Measurements from ENCODE around the gene APH1B.

GRCh38 chr15:63318344-63318743 is 40.9 kb downstream of the APH1B start:
- TF ChIP-seq CHD1 (IDR thresholded peaks at IDR 0.05; ENCODE audit: low read depth, low read length) (no peak), CTCF (conservative IDR thresholded peaks at IDR 0.05; ENCODE audit: low read depth, low read length) (no peak), POLR2A (IDR thresholded peaks at IDR 0.05; ENCODE audit: low read depth, low read length) (no peak), MAZ (IDR thresholded peaks at IDR 0.05; ENCODE audit: borderline replicate concordance, low read depth, low read length) (no peak), SMC3 (IDR thresholded peaks at IDR 0.05; ENCODE audit: low read depth, low read length) (no peak), FOS (IDR thresholded peaks at IDR 0.05; ENCODE audit: low read depth, low read length) (no peak), USF2 (IDR thresholded peaks at IDR 0.05; ENCODE audit: low read depth, low read length) (no peak), RFX5 (IDR thresholded peaks at IDR 0.05; ENCODE audit: low read depth, low read length) (no peak), MAFK (IDR thresholded peaks at IDR 0.05; ENCODE audit: low read depth, low read length) (no peak), NFE2L2 (IDR thresholded peaks at IDR 0.05; ENCODE audit: low read depth, low read length) (no peak), MXI1 (IDR thresholded peaks at IDR 0.05; ENCODE audit: borderline replicate concordance, low read depth, low read length) (no peak), RCOR1 (IDR thresholded peaks at IDR 0.05; ENCODE audit: insufficient replicate concordance, low read length) (no peak)

Measured in IMR-90 (cell line).